GM21528 (cell line): ENCODE data around the gene FAM110A.
"Not testable (repeated sequence)": the region's sequence is repeated elsewhere in the genome, so short reads cannot be mapped to it uniquely, and the experiment has no call there.

ENCODE experiments used
- ATAC-seq: cut with Tn5 transposase; IDR thresholded peaks from one replicate; pipeline ENCODE4 v1.9.1; 2021; ENCODE audit warnings: mild to moderate bottlenecking, moderate library complexity; ENCODE audit not compliant: unreplicated experiment, low FRiP score

FAM110A gene

DNA sequence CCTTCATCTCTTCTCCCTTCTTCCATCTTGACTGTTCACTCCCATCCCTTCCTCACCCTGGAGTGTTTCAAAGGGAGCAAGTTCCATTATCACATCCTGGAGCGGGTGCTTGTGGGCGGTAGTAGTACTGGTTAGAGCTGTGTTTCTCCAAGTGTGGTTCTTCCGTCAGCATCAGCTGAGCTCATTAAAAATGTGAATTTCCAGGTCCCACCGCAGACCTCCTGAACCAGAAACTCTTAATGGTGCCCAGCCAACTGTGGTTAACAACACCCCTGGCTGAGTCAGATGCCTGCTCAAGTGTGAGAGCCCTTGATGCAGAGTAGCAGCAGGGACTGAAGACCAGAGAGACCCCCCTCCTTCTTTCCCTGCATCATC is 58.2 kb downstream of the FAM110A start:
- no peak for ATAC-seq

DNA sequence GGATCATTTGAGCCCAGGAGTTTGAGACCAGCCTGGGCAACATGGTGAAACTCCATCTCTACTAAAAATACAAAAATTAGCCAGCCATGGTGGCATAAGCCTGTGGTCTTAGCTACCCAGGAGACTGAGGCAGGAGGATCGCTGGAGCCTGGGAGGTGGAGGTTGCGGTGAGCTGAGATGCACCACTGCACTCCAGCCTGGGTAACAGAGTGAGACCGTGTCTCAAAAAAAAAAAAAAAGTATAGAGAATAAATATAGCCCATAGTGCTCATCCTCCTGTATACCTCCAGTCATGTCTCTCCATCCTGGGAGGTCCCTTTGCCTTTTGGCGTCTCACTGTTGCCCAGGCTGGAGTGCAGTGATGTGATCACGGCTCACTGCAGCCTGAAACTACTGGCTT is 58.9 kb downstream of the FAM110A start:
- not testable (repeated sequence) for ATAC-seq
